HepG2 (cell line): Measurements from ENCODE around the gene ZDHHC14. TPM values are rescaled to one million over a fixed set of nuclear protein-coding genes. Genes with fewer than 3 reads are reported as not detected.

ENCODE experiments used
- ATAC-seq: fragments of 200-7000 bp; cut with Tn5 transposase; 3 replicates; pipeline ENCODE4 v1.9.1; 2020; ENCODE audit warnings: mild to moderate bottlenecking, moderate library complexity
- BruUV-seq: library from RNA; stranded (reverse); fragments of 400-500 nt; replicated peaks from 2 replicates; lab custom pipeline; 2021; lab: Mats Ljungman, UMichigan
- CTCF ChIA-PET: fragments of 300-600 bp; formaldehyde crosslinking; extraction: SDS; loops from one replicate; lab custom pipeline; 2021; ENCODE audit warnings: low total read pairs, inconsistent platforms, low intra/inter-chr PET ratio; lab: Yijun Ruan, JAX
- POLR2A ChIA-PET: fragments of 350-600 bp; sonication (Branson Sonifier 250); formaldehyde crosslinking; loops from one replicate; lab custom pipeline; 2020; ENCODE audit warnings: antibody characterized with exemption, inconsistent platforms; lab: Yijun Ruan, JAX
- DNase-seq: peaks from one replicate; pipeline ENCODE4 v3.0.0-alpha.2; 2015; ENCODE audit warnings: low spot score
- FAIRE-seq: peaks from 3 replicates; lab custom pipeline; 2011; peaks lifted over from hg19 to GRCh38; lab: Jason Lieb, UNC
- H2AFZ ChIP-seq: one replicate; pipeline ENCODE4 v1.6.1; 2011; ENCODE audit warnings: low read length, inconsistent platforms
- H3K27ac ChIP-seq: fragments of 300-600 bp; 3 replicates; pipeline ENCODE4 v1.8.0; 2011; ENCODE audit warnings: mixed run types, mild to moderate bottlenecking, mixed read lengths, low read length, inconsistent platforms; ENCODE audit not compliant: insufficient read depth; ENCODE audit errors: extremely low read length
- H3K27me3 ChIP-seq, 2 experiments: fragments of 200-600 bp in 1 of 2; 2 replicates in 1 of 2; 3 replicates in 1 of 2; pipeline versions ENCODE4 v1.6.0 to v1.8.0; 2011; ENCODE audit warnings: low read length in 2 of 2, mild to moderate bottlenecking in 2 of 2, moderate library complexity in 2 of 2, inconsistent platforms in 1 of 2; ENCODE audit not compliant: insufficient read depth in 2 of 2, control insufficient read depth in 1 of 2
- H3K36me3 ChIP-seq, 2 experiments: fragments of 200-600 bp in 1 of 2; replicated peaks in 1 of 2; 2 replicates in 1 of 2; 3 replicates in 1 of 2; pipeline versions ENCODE4 v1.5.1 to v1.8.0; 2011; ENCODE audit warnings: low read length in 2 of 2, inconsistent platforms in 1 of 2; ENCODE audit not compliant: insufficient read depth in 2 of 2, control insufficient read depth in 1 of 2
- H3K4me1 ChIP-seq: 2 replicates; pipeline ENCODE4 v1.5.1; 2012; ENCODE audit warnings: low read length, inconsistent platforms; ENCODE audit not compliant: insufficient read depth
- H3K4me2 ChIP-seq: 2 replicates; pipeline ENCODE4 v1.6.0; 2011; ENCODE audit warnings: low read depth, low read length, inconsistent platforms
- H3K4me3 ChIP-seq, 3 experiments: fragments of 200-600 bp in 1 of 3; sonication (generic), shearing (Covaris generic) in 1 of 3; replicated peaks in 1 of 3; 2 replicates each; pipeline ENCODE4 v1.5.1; 2011 to 2016; ENCODE audit warnings: low read length in 3 of 3, inconsistent platforms in 2 of 3, low read depth in 2 of 3, mild to moderate bottlenecking in 2 of 3, control low read depth in 1 of 3, mixed read lengths in 1 of 3; ENCODE audit not compliant: insufficient read depth in 1 of 3
- H3K79me2 ChIP-seq: one replicate; pipeline ENCODE4 v1.6.1; 2011; ENCODE audit warnings: low read length, inconsistent platforms; ENCODE audit not compliant: insufficient read depth
- H3K9ac ChIP-seq: 2 replicates; pipeline ENCODE4 v1.6.0; 2011; ENCODE audit warnings: mild to moderate bottlenecking, low read depth, low read length, inconsistent platforms; ENCODE audit not compliant: insufficient read depth
- H3K9me3 ChIP-seq: 2 replicates; pipeline ENCODE4 v1.5.1; 2012; ENCODE audit warnings: mild to moderate bottlenecking, low read length
- H4K20me1 ChIP-seq: 2 replicates; pipeline ENCODE4 v1.6.0; 2011; ENCODE audit warnings: inconsistent platforms, mild to moderate bottlenecking, low read length, moderate library complexity; ENCODE audit not compliant: insufficient read depth
- ARHGAP35 ChIP-seq: sonication (generic); formaldehyde crosslinking; IDR thresholded peaks from 2 replicates; pipeline ENCODE4 v1.9.0; 2022; ENCODE audit warnings: mild to moderate bottlenecking, inconsistent platforms, moderate library complexity, missing genetic modification reagents, borderline replicate concordance
- DNMT3B ChIP-seq: conservative IDR thresholded peaks from 2 replicates; pipeline ENCODE4 v1.6.1; 2016; ENCODE audit warnings: missing biosample characterization, control low read depth
- GTF3A ChIP-seq: sonication (generic); formaldehyde crosslinking; conservative IDR thresholded peaks from 2 replicates; pipeline ENCODE4 v1.4.0; 2020; ENCODE audit warnings: mild to moderate bottlenecking, missing genetic modification reagents
- SAP130 ChIP-seq: IDR thresholded peaks from 2 replicates; pipeline ENCODE4 v1.6.1; 2016; ENCODE audit warnings: low read depth
- SOX6 ChIP-seq, 2 experiments: fragments of 450-650 bp in 1 of 2; sonication (generic) in 1 of 2; formaldehyde crosslinking in 1 of 2; IDR thresholded peaks; 2 replicates each; pipeline versions ENCODE4 v1.4.0 to v1.6.1; 2017 to 2020; ENCODE audit warnings: antibody characterized with exemption in 1 of 2, mild to moderate bottlenecking in 1 of 2, missing genetic modification reagents in 1 of 2
- U2AF2 ChIP-seq: fragments of 200-400 bp; formaldehyde crosslinking; IDR thresholded peaks from 2 replicates; pipeline ENCODE4 v1.6.1; 2017; ENCODE audit warnings: low read depth, mild to moderate bottlenecking, low read length
- ZBTB38 ChIP-seq: sonication (generic); formaldehyde crosslinking; IDR thresholded peaks from 2 replicates; pipeline ENCODE4 v1.5.1; 2020; ENCODE audit warnings: mild to moderate bottlenecking, missing genetic modification reagents
- ZFY ChIP-seq: sonication (generic); formaldehyde crosslinking; IDR thresholded peaks from 2 replicates; pipeline ENCODE4 v1.4.0; 2020; ENCODE audit warnings: missing genetic modification reagents
- ZNF317 ChIP-seq: sonication (generic); formaldehyde crosslinking; IDR thresholded peaks from 2 replicates; pipeline ENCODE4 v1.5.0; 2020; ENCODE audit warnings: mild to moderate bottlenecking, missing genetic modification reagents
- ZNF577 ChIP-seq: sonication (generic); formaldehyde crosslinking; IDR thresholded peaks from 2 replicates; pipeline ENCODE4 v1.4.0; 2020; ENCODE audit warnings: mild to moderate bottlenecking, low read depth, missing genetic modification reagents, borderline replicate concordance
- ZNF816 ChIP-seq: sonication (generic); formaldehyde crosslinking; IDR thresholded peaks from 2 replicates; pipeline ENCODE4 v1.8.0; 2022; ENCODE audit warnings: missing genetic modification reagents, mild to moderate bottlenecking, borderline replicate concordance
- ZSCAN31 ChIP-seq: sonication (generic); formaldehyde crosslinking; IDR thresholded peaks from 2 replicates; pipeline ENCODE4 v1.5.0; 2020; ENCODE audit warnings: low read depth, mild to moderate bottlenecking, missing genetic modification reagents
- WGBS: methylation state at CpG from one replicate; pipeline ENCODE4 v1.1.6; 2017; ENCODE audit warnings: low lambda C conversion rate; 5-methylcytosine and 5-hydroxymethylcytosine counted together
- in situ Hi-C: cut with HindIII; loops from 2 replicates; pipeline ENCODE4 v1.10.0; 2017; ENCODE audit warnings: low pct_unique_long_range_greater_than_20kb; ENCODE audit not compliant: extremely low pct_ligation_motif_present
- intact Hi-C: fragments of 100-400 bp; cut with micrococcal nuclease; formaldehyde crosslinking; loops from one replicate; pipeline ENCODE4 v1.10.0; 2022; ENCODE audit not compliant: unreplicated experiment
- polyA plus RNA-seq, 8 experiments: library from polyadenylated mRNA; depleted of rRNA in 3 of 8; stranded (reverse) in 7 of 8; unstranded in 1 of 8; fragments of >200 nt; fragmentation: Illumina TruSeq in 4 of 8; extraction: Trizol in 4 of 8; gene quantifications; 2 replicates each; pipeline versions ENCODE4 v1.2.1 to v1.2.3, GENCODE V29; 2011 to 2016; ENCODE audit warnings: low read depth in 4 of 8, missing spikeins in 1 of 8, mixed read lengths in 1 of 8; ENCODE audit not compliant: insufficient read depth in 1 of 8
- total RNA-seq, 5 experiments: library from RNA; depleted of rRNA; stranded (reverse); fragments of >200 nt; fragmentation: Illumina TruSeq; extraction: Trizol; gene quantifications; 2 replicates each; pipeline ENCODE4 v1.2.3, GENCODE V29; 2016; ENCODE audit warnings: low read depth in 1 of 5
- TF ChIP-seq, protein P1 (sequence below): IDR thresholded peaks from 2 replicates; pipeline ENCODE4 v1.4.0; 2020; ENCODE audit warnings: mild to moderate bottlenecking, missing genetic modification reagents
- TF ChIP-seq, protein P2 (sequence below): sonication (generic); formaldehyde crosslinking; IDR thresholded peaks from 2 replicates; pipeline ENCODE4 v1.5.0; 2020; ENCODE audit warnings: missing genetic modification reagents

Gene ZDHHC14
- total and polyA plus RNA-seq, 2 of the 13 experiments (the other 11 are each of a cell fraction or from before 2014, with no cell fraction given) = 3.7 to 9.5 TPM

DNA sequence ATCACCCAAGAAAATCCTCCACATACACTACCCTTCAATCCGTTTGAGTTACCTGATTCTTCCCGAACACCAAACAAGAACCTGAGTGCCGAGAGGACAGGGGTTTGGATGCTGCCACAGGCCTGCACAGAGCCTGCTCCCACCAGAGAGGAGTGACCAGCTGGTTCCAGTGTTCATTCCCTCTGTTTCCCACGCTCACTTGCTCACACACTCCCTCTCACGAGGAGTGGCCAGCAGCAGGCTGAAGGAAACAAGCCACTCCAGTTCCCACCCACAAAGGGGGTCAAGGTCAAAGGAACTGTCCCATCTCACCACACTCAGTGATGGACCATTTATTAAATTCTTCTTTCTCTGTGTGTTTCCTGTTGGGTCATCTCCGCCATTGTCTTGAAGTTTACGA lies 344.8 kb downstream of the ZDHHC14 start:
- CTCF ChIA-PET = no interaction called here
- POLR2A ChIA-PET = no interaction called here
- ATAC-seq = no peak

GRCh38 chr6:157726892-157727628 lies 346.1 kb downstream of the ZDHHC14 start:
- ChIA-PET CTCF (no interaction called here), POLR2A (interaction anchor here (0.7 to 2.7 kb wide), 16 partner anchors 10 to 292 kb away, joined by 3 to 34 read pairs (median 5); no protein-coding TSS in a partner anchor)
- Histone ChIP-seq H3K4me1 (peaks cover 72% of the 10 kb centered on the region), H3K9ac (peak overlapping the region; percentile 80), H3K4me3 (no peak overlapping the region; a peak in 1 of 6 replicates), H4K20me1 (no peaks in the 10 kb centered on the region), H3K9me3 (no peaks in the 10 kb centered on the region), H3K27ac (peak overlapping the region; percentile 94), H3K4me2 (peak overlapping the region; percentile 83), H2AFZ (no peak overlapping the region), H3K27me3 (no peaks in the 10 kb centered on the region), H3K79me2 (no peaks in the 10 kb centered on the region), H3K36me3 (no peaks in the 10 kb centered on the region)
- BruUV-seq = no TSS peak
- 34% methylated on average over 7 of the region's 7 CpGs for WGBS
- FAIRE-seq = no peak
- in situ Hi-C loops = no loop called here
- ATAC-seq = no peak
- DNase-seq = no peak
- intact Hi-C loops = loop anchor here (5.0 kb wide), 1 partner anchor 35 kb away; no protein-coding TSS in a partner anchor
- TF ChIP-seq, protein P1, sequence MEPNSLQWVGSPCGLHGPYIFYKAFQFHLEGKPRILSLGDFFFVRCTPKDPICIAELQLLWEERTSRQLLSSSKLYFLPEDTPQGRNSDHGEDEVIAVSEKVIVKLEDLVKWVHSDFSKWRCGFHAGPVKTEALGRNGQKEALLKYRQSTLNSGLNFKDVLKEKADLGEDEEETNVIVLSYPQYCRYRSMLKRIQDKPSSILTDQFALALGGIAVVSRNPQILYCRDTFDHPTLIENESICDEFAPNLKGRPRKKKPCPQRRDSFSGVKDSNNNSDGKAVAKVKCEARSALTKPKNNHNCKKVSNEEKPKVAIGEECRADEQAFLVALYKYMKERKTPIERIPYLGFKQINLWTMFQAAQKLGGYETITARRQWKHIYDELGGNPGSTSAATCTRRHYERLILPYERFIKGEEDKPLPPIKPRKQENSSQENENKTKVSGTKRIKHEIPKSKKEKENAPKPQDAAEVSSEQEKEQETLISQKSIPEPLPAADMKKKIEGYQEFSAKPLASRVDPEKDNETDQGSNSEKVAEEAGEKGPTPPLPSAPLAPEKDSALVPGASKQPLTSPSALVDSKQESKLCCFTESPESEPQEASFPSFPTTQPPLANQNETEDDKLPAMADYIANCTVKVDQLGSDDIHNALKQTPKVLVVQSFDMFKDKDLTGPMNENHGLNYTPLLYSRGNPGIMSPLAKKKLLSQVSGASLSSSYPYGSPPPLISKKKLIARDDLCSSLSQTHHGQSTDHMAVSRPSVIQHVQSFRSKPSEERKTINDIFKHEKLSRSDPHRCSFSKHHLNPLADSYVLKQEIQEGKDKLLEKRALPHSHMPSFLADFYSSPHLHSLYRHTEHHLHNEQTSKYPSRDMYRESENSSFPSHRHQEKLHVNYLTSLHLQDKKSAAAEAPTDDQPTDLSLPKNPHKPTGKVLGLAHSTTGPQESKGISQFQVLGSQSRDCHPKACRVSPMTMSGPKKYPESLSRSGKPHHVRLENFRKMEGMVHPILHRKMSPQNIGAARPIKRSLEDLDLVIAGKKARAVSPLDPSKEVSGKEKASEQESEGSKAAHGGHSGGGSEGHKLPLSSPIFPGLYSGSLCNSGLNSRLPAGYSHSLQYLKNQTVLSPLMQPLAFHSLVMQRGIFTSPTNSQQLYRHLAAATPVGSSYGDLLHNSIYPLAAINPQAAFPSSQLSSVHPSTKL = peak; percentile 31; the same call in 1 of the 2 replicates
- no peak for TF ChIP-seq ZSCAN31 (CRISPR knock-in tag)
- TF ChIP-seq U2AF2 = no peak
- TF ChIP-seq GTF3A = 0 out of 2 replicates have a peak, but pooled peaks have one; percentile 35
- TF ChIP-seq ARHGAP35 (CRISPR knock-in tag) = no peak
- TF ChIP-seq ZFY = peak; percentile 38
- peak; percentile 35; the same call in 1 of the 2 replicates for TF ChIP-seq ZNF816 (CRISPR knock-in tag)
- no peak for TF ChIP-seq DNMT3B (CRISPR knock-in tag)
- TF ChIP-seq ZNF577 (CRISPR knock-in tag) = no peak
- TF ChIP-seq, protein P2, sequence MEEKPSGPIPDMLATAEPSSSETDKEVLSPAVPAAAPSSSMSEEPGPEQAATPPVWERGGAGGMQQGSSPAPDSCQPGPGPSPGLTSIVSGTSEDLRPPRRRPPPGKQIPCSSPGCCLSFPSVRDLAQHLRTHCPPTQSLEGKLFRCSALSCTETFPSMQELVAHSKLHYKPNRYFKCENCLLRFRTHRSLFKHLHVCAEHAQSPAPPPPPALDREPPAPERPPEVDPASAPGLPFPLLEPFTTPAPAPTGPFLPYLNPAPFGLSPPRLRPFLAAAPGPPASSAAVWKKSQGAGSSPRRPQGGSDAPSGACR (CRISPR knock-in tag) = no peak
- no peak for TF ChIP-seq SAP130 (CRISPR knock-in tag)

More for the DNA sequence above, 344.8 kb downstream of the ZDHHC14 start:
- in situ Hi-C loops = no loop called here
- Histone ChIP-seq H3K36me3 (no peaks in the 10 kb centered on the region), H3K27ac (no peak overlapping the region), H3K9ac (no peak overlapping the region), H3K9me3 (no peaks in the 10 kb centered on the region), H3K4me2 (no peak overlapping the region), H3K4me3 (no peak overlapping the region), H2AFZ (no peak overlapping the region), H3K4me1 (peaks cover 67% of the 10 kb centered on the region), H3K79me2 (no peaks in the 10 kb centered on the region), H4K20me1 (no peaks in the 10 kb centered on the region), H3K27me3 (no peaks in the 10 kb centered on the region)
- DNase-seq (no peak), FAIRE-seq (no peak)
- 94% methylated on average over 7 of the region's 7 CpGs for WGBS
- TF ChIP-seq SOX6 (IDR thresholded peaks at IDR 0.05) (no peak), SOX6 (CRISPR knock-in tag; IDR thresholded peaks at IDR 0.05) (no peak), ZBTB38 (CRISPR knock-in tag) (peak; percentile 46; the same call in 1 of the 2 replicates), ZNF317 (peak; percentile 20; the same call in 1 of the 2 replicates)
- no TSS peak for BruUV-seq
- intact Hi-C loops = loop anchor here (5.0 kb wide), 1 partner anchor 36 kb away; no protein-coding TSS in a partner anchor
